Measurements from ENCODE around the gene ARMC10.
"Not testable (repeated sequence)": the region's sequence is repeated elsewhere in the genome, so short reads cannot be mapped to it uniquely, and the experiment has no call there.

ARMC10 gene

DNA sequence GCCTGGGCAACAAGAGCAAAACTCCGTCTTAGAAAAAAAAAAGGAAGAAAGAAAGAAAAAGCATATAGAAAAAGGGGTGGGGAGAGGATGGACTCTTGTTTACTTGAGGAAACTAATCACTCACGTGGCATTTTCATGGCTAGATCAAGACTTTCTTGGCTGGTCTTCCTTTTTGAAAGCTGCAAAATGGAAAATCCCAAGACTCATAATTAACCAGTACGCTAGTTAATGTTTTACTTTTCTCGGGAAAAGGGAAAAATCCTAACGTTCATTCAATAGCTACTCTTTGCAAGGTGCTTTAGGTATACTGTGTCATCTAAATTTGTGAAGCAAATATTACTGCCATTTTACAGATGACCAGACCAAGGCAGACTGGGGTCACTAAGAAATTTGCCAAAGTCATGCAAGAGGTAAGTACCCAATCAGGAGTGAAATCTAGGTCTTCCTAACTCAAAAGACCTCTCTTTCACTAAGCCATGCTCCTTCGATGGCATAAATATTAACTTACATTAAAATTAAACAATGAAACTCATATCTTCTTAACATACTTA, 49.6 kb downstream of the ARMC10 start:
- DNase-seq (ENCODE audit: low read depth in 2 of 2), result no peak

DNA sequence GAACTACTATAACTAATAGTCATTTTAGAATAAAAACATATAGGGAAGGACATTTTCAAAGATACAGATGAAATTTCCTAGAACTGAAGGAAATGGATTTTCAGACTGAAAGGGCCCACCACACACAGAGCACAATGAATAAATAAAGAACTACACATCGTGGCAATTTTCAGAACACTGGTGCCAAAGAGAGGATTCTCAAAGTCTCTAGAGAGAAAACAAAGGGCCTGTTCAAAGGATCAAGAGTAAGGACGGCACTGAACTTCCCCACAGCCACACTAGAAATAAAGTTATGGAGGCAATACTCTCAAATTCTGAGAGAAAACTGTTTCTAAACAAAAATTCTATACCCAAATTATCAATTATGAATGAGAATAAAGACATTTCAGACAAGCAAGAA, 52.1 kb downstream of the ARMC10 start:
- no peak for DNase-seq (ENCODE audit: low read depth in 2 of 2)

DNA sequence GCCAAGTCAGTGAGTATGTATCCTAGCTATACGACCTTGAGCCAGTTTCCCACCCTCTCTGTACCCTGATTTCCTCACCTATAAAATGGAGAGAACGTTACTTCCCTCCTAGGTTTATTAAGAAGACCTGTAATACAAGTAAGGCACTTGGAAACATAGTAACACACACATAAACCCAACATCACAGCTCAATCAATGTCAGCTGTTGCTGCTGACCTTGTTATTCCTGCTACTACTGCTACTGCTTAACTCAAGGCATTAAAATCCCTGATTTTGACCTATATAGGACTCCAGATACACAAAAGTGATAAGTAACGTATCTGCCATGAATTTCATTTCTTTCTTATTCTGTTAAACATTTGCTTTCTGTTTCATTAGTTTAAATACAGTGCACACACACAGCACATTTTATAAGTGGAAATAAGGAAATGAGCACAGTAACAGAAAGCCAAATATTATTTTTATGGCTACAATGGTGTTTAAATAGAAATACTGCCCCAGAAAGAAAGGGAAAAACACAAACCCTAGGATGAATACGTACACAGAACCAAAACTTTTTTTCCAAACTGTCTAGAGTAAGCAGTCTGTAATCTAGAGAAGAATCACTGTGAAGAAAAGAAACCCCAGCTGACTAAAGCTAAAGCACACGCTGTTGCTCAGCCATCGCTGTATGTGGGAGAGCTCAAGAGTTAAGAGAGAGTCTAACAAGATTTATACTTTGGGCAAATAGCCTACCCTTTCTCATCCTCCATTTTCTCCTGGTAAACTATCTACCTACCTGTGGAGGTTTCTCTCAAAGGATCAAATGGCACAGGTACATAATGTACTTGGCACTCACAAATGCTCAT, 55.0 kb downstream of the ARMC10 start:
- no peak for DNase-seq (ENCODE audit: low read depth in 2 of 2)

DNA sequence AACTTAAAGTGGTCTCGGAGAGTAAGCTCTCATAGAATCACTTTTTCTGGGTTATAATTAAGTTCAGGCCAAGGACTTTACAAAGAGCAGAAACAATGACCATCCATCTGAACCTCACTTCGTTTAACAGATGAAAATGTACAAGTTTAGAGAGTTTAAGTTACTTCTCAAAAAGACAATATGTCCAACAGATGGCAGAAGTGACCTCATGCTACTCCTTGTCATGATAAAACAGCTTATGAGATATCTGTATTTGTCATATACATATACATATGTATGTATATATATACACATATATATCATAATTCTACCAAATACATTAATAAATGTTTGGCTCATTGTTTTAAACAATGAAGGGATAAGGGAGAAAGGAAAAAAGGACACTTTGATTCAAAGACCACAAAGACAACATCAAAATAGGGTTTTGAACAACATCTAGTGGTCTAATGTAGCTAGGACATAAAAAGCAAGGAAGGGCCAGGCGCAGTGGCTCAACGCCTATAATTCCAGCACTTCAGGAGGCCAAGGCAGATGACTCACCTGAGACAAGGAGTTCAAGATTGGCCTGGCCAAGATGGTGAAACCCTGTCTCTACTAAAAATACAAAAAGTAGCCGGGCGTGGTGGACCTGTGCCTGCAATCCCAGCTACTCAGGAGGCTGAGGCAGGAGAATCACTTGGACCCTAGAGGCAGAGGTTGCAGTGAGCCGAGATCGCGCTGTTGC, 56.1 kb downstream of the ARMC10 start:
- DNase-seq (ENCODE audit: low read depth in 2 of 2), result no peak

DNA sequence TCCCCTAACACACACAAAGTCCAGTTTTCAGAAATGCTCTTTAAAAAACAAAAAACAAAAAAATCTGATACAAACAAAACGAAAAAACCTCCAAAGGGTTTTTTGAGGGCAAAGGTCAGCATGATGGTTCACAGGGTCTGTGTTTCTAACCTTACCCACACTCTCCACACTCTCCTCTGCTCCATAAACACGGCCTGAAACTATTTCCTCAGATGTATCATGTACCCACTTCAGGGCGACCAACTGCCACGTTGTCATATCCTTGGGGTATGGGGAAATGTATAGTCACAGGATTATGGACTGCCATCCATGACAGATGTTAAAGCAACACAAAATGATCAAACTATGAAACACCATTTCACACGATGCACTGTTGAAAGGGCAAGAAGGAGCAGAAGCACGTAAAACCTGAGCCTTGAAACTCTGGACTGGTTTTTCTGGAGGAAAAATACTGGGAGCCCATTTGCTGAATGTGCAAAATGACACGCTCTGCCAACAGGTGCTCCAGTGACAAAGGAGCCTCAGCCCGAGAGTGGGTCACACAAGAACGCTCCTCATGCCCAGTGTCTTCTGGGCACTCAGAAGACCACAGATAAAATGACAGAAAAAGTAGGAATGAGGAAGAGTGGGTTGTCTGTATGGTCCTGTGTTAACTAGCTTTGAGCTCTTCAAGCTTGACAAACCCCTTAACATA, 58.2 kb downstream of the ARMC10 start:
- DNase-seq (ENCODE audit: low read depth in 2 of 2), result no peak

DNA sequence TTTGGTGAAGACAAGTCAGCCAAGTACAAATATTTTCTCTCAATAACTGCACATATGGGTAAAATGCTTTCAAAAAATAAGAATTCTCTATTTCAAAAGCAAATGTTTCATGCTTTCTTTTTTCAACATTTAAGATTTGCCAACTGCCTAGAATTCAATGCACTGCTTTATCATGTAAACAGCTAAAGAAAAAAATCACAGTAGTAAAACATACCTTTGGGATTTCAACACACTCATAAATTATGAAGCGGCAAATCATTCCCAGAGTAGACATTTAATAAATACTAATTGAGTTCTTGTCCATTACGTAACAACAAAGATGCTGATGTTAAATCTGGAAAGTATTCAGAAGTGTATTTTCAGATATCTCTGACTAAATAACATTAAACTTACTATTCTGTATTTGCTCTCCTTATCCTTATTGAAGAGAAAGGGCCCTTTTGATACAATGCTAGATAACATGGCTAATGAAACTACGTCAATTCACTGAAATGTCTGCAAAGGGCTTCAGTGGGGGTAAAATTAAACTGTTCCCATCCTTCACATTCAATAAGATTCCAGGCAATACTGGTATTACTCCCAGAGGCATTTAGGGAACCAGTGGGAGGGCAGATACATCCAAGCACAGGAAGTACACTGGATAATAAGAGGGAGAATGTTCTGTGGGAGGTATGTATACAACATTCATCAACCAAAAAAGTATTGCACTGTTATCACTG, 60.1 kb downstream of the ARMC10 start:
- DNase-seq (ENCODE audit: low read depth in 2 of 2), result no peak

DNA sequence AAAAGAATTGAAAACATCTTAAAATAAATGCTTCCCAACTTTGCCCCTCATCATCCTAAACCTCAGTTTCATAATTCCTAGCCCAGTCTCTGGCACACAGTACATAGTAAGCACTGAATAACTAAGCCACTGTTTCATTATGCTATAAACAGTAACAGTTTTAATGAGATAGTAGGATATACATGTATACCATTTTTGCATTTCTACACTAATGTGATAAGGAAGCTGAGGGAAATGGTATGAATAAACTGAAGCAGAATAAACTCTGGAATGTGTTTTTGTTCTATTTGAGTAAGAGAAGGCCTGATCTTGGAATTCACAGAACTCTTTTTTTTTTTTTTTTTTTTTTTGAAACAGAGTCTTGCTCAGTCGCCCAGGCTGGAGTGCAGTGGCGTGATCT, 65.1 kb downstream of the ARMC10 start:
- no peak for DNase-seq (ENCODE audit: low read depth in 2 of 2)

DNA sequence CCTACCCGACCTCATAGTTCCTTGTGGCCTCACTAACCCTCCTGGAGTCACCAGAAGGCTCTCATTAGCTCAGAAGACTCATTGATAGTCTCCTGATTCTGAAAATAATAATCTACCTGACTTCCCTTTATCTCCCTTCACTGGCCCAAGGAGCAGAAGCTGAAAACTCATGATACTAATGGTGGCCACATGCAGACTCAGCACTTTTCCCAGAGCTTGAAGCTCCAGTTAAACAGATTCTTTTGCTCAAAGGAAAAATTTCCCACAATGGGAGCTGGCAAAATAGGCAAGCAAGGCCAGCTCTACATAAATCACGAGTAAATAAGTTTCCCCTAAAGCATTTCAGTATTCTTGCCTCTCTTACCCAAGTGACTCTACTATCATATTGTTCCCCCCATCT, 65.7 kb downstream of the ARMC10 start:
- no peak for DNase-seq (ENCODE audit: low read depth in 2 of 2)

DNA sequence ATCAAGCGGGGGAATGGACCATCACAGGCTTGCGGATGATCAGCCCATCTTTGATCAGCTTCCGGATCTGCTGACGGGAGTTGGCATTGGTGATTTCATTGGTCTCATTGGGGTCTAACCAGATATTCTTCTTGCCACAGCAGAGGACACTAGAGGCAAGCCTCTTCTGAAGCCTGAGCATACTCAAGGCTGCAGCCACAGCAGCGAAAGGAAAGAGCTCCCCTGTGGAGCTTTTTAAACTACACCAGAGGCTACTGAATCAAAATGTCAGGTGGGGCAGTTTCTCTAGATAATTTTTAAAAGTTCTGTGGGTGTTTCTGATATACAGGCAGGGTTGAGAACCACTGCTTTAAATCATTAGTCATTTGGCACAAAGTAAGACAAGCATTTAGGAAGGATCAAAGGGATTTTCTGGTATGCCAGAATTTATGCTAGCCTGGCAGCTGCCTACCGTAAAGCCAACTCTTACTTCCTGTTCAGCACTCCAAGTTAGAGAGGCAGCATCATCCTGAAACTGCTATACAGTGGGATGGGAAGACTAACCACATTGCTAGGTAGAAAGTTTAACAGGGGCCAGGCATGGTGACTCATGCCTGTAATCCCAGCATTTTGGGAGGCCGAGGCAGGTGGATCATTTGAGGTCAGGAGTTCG, 66.9 kb downstream of the ARMC10 start:
- no peak for DNase-seq (ENCODE audit: low read depth in 2 of 2)

DNA sequence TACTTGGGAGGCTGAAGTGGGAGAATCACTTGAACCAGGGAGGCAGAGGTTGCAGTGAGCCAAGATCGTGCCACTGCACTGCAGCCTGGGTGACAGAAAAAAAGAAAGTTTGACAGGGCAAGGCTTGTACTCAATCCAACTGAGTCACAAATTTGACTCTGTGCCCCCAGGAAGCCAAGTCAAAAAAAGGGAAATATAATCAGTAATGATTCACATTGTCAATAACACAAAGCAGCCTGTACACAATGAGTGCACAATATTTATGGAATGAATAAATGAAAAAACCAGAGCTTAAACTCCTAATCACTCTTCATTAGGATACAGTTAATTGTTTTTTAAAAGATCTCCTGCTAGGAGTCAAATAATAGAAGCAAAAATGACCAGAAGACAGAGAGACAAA, 67.6 kb downstream of the ARMC10 start:
- DNase-seq (ENCODE audit: low read depth in 2 of 2), result no peak

DNA sequence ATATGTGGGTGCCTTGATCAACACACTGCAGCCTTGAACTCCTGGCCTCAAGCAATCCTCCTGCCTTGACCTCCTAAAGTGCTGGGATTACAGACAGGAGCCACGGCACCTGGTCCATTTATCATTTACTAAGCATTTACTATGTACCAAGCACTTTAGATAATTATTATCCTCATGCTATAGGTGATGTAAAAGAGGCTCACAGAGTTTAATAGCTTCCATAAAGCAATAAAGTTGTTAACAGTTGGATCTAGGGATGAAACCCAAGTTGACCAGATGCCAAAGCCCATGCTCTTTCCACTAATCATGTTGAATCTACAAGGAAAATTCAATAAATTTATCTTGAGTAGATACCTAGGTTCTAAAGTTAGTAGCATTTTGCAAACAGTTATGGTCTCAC, 68.9 kb downstream of the ARMC10 start:
- DNase-seq (ENCODE audit: low read depth in 2 of 2), result no peak

DNA sequence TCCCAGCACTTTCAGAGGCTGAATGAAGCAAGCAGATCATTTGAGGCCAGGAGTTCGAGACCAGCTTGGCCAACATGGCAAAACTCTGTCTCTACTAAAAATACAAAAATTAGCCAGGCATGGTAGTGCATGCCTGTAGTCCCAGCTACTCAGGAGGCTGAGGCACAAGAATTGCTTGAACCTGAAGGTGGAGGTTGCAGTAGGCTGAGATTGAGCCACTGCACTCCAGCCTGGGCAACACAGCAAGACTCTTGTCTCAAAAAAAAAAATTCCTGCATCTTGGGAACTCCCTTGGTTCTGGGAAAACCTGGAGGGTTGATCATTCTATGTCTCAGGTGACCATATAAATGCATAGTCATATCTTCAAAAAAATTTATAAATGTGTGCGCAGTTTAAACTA, 69.8 kb downstream of the ARMC10 start:
- DNase-seq (ENCODE audit: low read depth in 2 of 2), result not testable (repeated sequence)

DNA sequence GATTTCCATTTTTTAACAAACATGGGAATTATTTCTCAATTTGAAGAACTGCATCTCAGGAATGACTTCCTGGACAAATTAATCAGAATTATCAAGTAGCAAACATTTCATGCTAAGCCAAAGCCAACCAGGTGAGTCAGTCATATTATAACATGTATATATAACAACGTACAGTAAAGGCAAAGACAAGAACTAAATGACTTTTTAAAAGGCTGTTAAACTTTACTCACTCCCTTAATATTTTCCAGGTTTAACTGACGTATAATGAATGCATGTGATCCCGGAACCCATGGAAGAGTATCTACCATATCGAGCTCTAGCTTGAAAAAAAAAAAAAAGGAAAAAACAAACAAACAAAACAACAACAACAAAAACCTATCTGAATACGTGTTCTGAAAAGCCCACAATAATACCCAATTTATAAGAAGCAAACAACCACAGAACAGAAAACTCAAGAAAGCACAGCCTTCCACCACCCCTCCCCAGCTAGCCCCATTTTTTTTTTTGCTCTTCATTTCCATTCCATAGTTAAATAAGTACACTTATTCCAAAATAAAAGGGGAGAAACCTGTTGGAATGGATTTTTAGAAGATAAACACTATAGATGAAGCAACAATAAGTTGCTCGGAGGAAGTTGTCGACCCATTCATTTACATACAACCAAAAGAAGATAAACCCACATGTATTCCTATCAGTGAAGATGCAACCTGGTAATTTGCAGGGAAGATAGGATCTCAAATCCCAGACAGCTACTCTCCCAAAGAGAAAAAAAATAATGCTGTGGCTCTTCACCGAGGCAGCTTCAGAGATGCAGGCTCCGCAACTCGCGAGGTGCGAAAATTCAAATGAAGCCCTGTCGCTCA, 73.4 kb downstream of the ARMC10 start:
- DNase-seq (ENCODE audit: low read depth in 2 of 2), result no peak

All from activated CD8-positive, alpha-beta memory T cell treated with anti-CD3 and anti-CD28 coated beads for 4 hours (primary cell).